A549 (cell line): ENCODE results near the gene PERM1. TPM values are rescaled to one million over a fixed set of nuclear protein-coding genes. Genes with fewer than 3 reads are reported as not detected.

Experiments
- ATAC-seq, 2 experiments: fragments of 200-7000 bp in 1 of 2; fragments of >200 bp in 1 of 2; cut with Nextera tagmentation in 1 of 2; cut with Tn5 transposase in 1 of 2; 3 replicates each; pipeline versions ENCODE4 v1.8.0 to v1.9.1; 2018 to 2020; ENCODE audit warnings: mild to moderate bottlenecking in 1 of 2, moderate library complexity in 1 of 2
- CTCF ChIA-PET: fragments of 300-600 bp; sonication (Branson Sonifier 250); formaldehyde crosslinking; extraction: SDS; loops from one replicate; lab custom pipeline; 2021; ENCODE audit warnings: antibody characterized with exemption, inconsistent platforms; lab: Yijun Ruan, JAX
- POLR2A ChIA-PET: fragments of 350-600 bp; formaldehyde crosslinking; extraction: SDS; loops from one replicate; lab custom pipeline; 2021; ENCODE audit warnings: antibody characterized with exemption, inconsistent platforms; lab: Yijun Ruan, JAX
- DNase-seq, 2 experiments: peaks; one replicate each; pipeline versions ENCODE4 v3.0.0 to v3.0.0-alpha.2; 2011 to 2016; ENCODE audit warnings: low read depth in 1 of 2, low spot score in 1 of 2
- FAIRE-seq: peaks from 2 replicates; lab custom pipeline; 2011; peaks lifted over from hg19 to GRCh38; lab: Jason Lieb, UNC
- H3K27ac ChIP-seq, 2 experiments: fragments of >200 bp; sonication (Bioruptor Twin); formaldehyde crosslinking; 3 replicates each; pipeline ENCODE4 v1.5.1; 2016 to 2017
- H3K4me1 ChIP-seq: fragments of >200 bp; sonication (Bioruptor Twin); formaldehyde crosslinking; 3 replicates; pipeline ENCODE4 v1.6.1; 2016
- H3K4me2 ChIP-seq: fragments of >200 bp; sonication (Bioruptor Twin); formaldehyde crosslinking; 3 replicates; pipeline ENCODE4 v1.6.1; 2016
- H3K4me3 ChIP-seq: fragments of >200 bp; sonication (Bioruptor Twin); formaldehyde crosslinking; 3 replicates; pipeline ENCODE4 v1.5.1; 2016
- H3K9me3 ChIP-seq: fragments of >200 bp; sonication (Bioruptor Twin); formaldehyde crosslinking; 3 replicates; pipeline ENCODE4 v1.6.1; 2016
- BHLHE40 ChIP-seq: IDR thresholded peaks from 2 replicates; pipeline ENCODE4 v1.6.1; 2012; ENCODE audit warnings: low read depth, low read length, inconsistent platforms
- CHD4 ChIP-seq: fragments of 200-600 bp; sonication (generic); IDR thresholded peaks from 2 replicates; pipeline ENCODE4 v1.6.1; 2016; ENCODE audit warnings: antibody characterized with exemption, mild to moderate bottlenecking, borderline replicate concordance
- E2F6 ChIP-seq: IDR thresholded peaks from 2 replicates; pipeline ENCODE4 v1.6.1; 2012; ENCODE audit warnings: low read depth, borderline replicate concordance
- EHMT2 ChIP-seq: fragments of 200-600 bp; sonication (generic); IDR thresholded peaks from 2 replicates; pipeline ENCODE4 v1.6.1; 2016; ENCODE audit warnings: antibody characterized with exemption, low read depth, mild to moderate bottlenecking, moderate library complexity
- FOSB ChIP-seq: fragments of 250-450 bp; sonication (Bioruptor Pico); IDR thresholded peaks from 2 replicates; pipeline ENCODE4 v1.5.0; 2020; ENCODE audit warnings: mild to moderate bottlenecking, moderate library complexity
- FOSL2 ChIP-seq, 2 experiments: fragments of 450-650 bp in 1 of 2; fragments of >200 bp in 1 of 2; sonication (Bioruptor Twin) in 1 of 2; formaldehyde crosslinking; IDR thresholded peaks; 2 replicates each; pipeline versions ENCODE4 v1.5.0 to v1.6.1; 2016 to 2020; ENCODE audit warnings: mild to moderate bottlenecking in 1 of 2, moderate library complexity in 1 of 2
- HDAC2 ChIP-seq: fragments of 200-600 bp; sonication (generic); IDR thresholded peaks from 2 replicates; pipeline ENCODE4 v1.6.1; 2016
- HES2 ChIP-seq: fragments of >200 bp; sonication (Bioruptor Twin); formaldehyde crosslinking; IDR thresholded peaks from 2 replicates; pipeline ENCODE4 v1.6.1; 2016
- HEYL ChIP-seq: fragments of 250-450 bp; sonication (Bioruptor Pico); IDR thresholded peaks from 2 replicates; pipeline ENCODE4 v1.8.0; 2021; ENCODE audit warnings: mild to moderate bottlenecking, moderate library complexity
- HMGXB4 ChIP-seq: fragments of 250-450 bp; sonication (Bioruptor Pico); IDR thresholded peaks from 2 replicates; pipeline ENCODE4 v1.5.0; 2021; ENCODE audit warnings: mild to moderate bottlenecking, moderate library complexity, borderline replicate concordance
- KDM1A ChIP-seq: fragments of 200-600 bp; sonication (generic); IDR thresholded peaks from 2 replicates; pipeline ENCODE4 v1.6.1; 2016; ENCODE audit warnings: low read depth, mild to moderate bottlenecking
- KDM5A ChIP-seq: fragments of 200-600 bp; sonication (generic); IDR thresholded peaks from 2 replicates; pipeline ENCODE4 v1.6.1; 2016; ENCODE audit warnings: antibody characterized with exemption, mild to moderate bottlenecking
- MAX ChIP-seq: IDR thresholded peaks from 2 replicates; pipeline ENCODE4 v1.6.1; 2012
- MAZ ChIP-seq: fragments of 150-350 bp; IDR thresholded peaks from 2 replicates; pipeline ENCODE4 v1.6.1; 2014; ENCODE audit warnings: antibody characterized with exemption, low read depth, low read length, borderline replicate concordance
- MYC ChIP-seq: IDR thresholded peaks from 2 replicates; pipeline ENCODE4 v1.6.1; 2012; ENCODE audit warnings: mild to moderate bottlenecking, inconsistent platforms, low read length, improper control_type of control experiment, borderline replicate concordance
- POLR2A ChIP-seq: IDR thresholded peaks from 2 replicates; pipeline ENCODE4 v1.6.1; 2012; ENCODE audit warnings: mild to moderate bottlenecking, low read length
- POLR2AphosphoS2 ChIP-seq: conservative IDR thresholded peaks from 2 replicates; pipeline ENCODE4 v1.6.1; 2012; ENCODE audit warnings: low read length, improper control_type of control experiment, inconsistent platforms
- RAD21 ChIP-seq, 2 experiments: fragments of >200 bp in 1 of 2; sonication (Bioruptor Twin) in 1 of 2; formaldehyde crosslinking in 1 of 2; IDR thresholded peaks in 1 of 2; conservative IDR thresholded peaks in 1 of 2; 2 replicates in 1 of 2; 3 replicates in 1 of 2; pipeline ENCODE4 v1.6.1; 2012 to 2018; ENCODE audit warnings: inconsistent platforms in 1 of 2
- RFX5 ChIP-seq: fragments of 450-650 bp; IDR thresholded peaks from 2 replicates; pipeline ENCODE4 v1.7.1; 2014; ENCODE audit warnings: antibody characterized with exemption, mild to moderate bottlenecking, moderate library complexity
- TP53 ChIP-seq: fragments of 250-450 bp; sonication (Bioruptor Pico); IDR thresholded peaks from 2 replicates; pipeline ENCODE4 v1.5.0; 2021; ENCODE audit warnings: mild to moderate bottlenecking, moderate library complexity
- ZNF302 ChIP-seq: fragments of 250-450 bp; sonication (Bioruptor Pico); IDR thresholded peaks from 2 replicates; pipeline ENCODE4 v1.9.0; 2021; ENCODE audit warnings: inconsistent platforms, mild to moderate bottlenecking, moderate library complexity
- ZSCAN20 ChIP-seq: fragments of 250-450 bp; sonication (Bioruptor Pico); IDR thresholded peaks from 2 replicates; pipeline ENCODE4 v1.8.0; 2022; ENCODE audit warnings: mild to moderate bottlenecking, moderate library complexity
- WGBS: methylation state at CpG from one replicate; pipeline ENCODE4 v1.1.6; 2017; ENCODE audit errors: missing lambda C conversion rate; 5-methylcytosine and 5-hydroxymethylcytosine counted together
- polyA plus RNA-seq, 4 experiments: library from polyadenylated mRNA; depleted of rRNA in 3 of 4; stranded (reverse); fragments of >200 nt; fragmentation: RNase III in 1 of 4; extraction: RNeasy Plus Mini Kit Qiagen cat#74134 plus additional on column Dnase treatment in 1 of 4; gene quantifications; 2 replicates in 3 of 4; 3 replicates in 1 of 4; pipeline ENCODE4 v1.2.3, GENCODE V29; 2011 to 2017

PERM1 gene
- polyA plus RNA-seq, 2 of the 4 experiments (the other 2 are of a cell fraction), result 0.30 TPM; not detected in 1

GRCh38 chr1:932776-933602 lies 48.9 kb downstream of the PERM1 start:
- peaks cover 20% of the 10 kb centered on the region for H3K4me1 ChIP-seq
- no peaks in the 10 kb centered on the region for H3K9me3 ChIP-seq
- ATAC-seq, result no peak
- FAIRE-seq, result no peak
- H3K27ac ChIP-seq, result 0 out of 6 replicates have a peak overlapping the region, but pooled peaks of 1 of the 2 experiments have one; percentile 41
- POLR2A ChIA-PET, result no interaction called here
- no peak for TF ChIP-seq MAZ
- no peak for TF ChIP-seq HMGXB4 (CRISPR knock-in tag)
- TF ChIP-seq HEYL (CRISPR knock-in tag), result no peak
- no peak for TF ChIP-seq BHLHE40
- TF ChIP-seq RFX5, result no peak
- TF ChIP-seq TP53, result no peak
- TF ChIP-seq POLR2A, result no peak
- no peak for TF ChIP-seq MYC
- no peak for TF ChIP-seq EHMT2
- TF ChIP-seq MAX, result no peak
- no peak for TF ChIP-seq CHD4
- no peak for TF ChIP-seq ZSCAN20
- TF ChIP-seq RAD21 (conservative IDR thresholded peaks at IDR 0.05 in 1 of 2, IDR thresholded peaks at IDR 0.05 in 1 of 2), result no peak
- TF ChIP-seq POLR2AphosphoS2, result no peak
- TF ChIP-seq ZNF302 (CRISPR knock-in tag), result no peak
- no peak for DNase-seq
- CTCF ChIA-PET, result interaction anchor here (0.6 to 1.3 kb wide), 6 partner anchors 10 to 64 kb away, joined by 3 to 4 read pairs (median 3); partner anchors contain the start of gene NOC2L
- no peak overlapping the region for H3K4me2 ChIP-seq
- H3K4me3 ChIP-seq, result no peak overlapping the region
- WGBS, result 92% methylated on average over 8 of the region's 25 CpGs

GRCh38 chr1:932173-932510 lies 49.8 kb downstream of the PERM1 start:
- ATAC-seq, result no peak
- 92% methylated on average over 15 of the region's 16 CpGs for WGBS
- no peak for FAIRE-seq
- Histone ChIP-seq H3K9me3 (no peaks in the 10 kb centered on the region), H3K4me2 (no peak overlapping the region), H3K4me3 (no peak overlapping the region), H3K4me1 (peaks cover 16% of the 10 kb centered on the region), H3K27ac (no peak overlapping the region)
- ChIA-PET CTCF (interaction anchor here (0.8 to 6.9 kb wide), 2 partner anchors 9 to 28 kb away, joined by 4 to 84 read pairs; no protein-coding TSS in a partner anchor), POLR2A (no interaction called here)
- DNase-seq, result no peak
- no peak for TF ChIP-seq FOSB (CRISPR knock-in tag)
- TF ChIP-seq E2F6, result no peak
- no peak for TF ChIP-seq KDM5A
- TF ChIP-seq HES2, result no peak
- no peak for TF ChIP-seq KDM1A
- no peak for TF ChIP-seq FOSL2 (IDR thresholded peaks at IDR 0.05)
- TF ChIP-seq FOSL2 (CRISPR knock-in tag; IDR thresholded peaks at IDR 0.05), result no peak
- no peak for TF ChIP-seq ZNF302 (CRISPR knock-in tag)
- TF ChIP-seq HEYL (CRISPR knock-in tag), result no peak
- TF ChIP-seq HDAC2, result no peak
- TF ChIP-seq, all 56 proteins: peak for 0
